NOMO-1 treated with DMSO at 0.1 percent for 48 hours (cell line): ENCODE measurements around the gene RPLP2.

ENCODE experiments used
- DNase-seq: peaks from one replicate; lab custom pipeline; 2025; ENCODE audit not compliant: unreplicated experiment; lab: John Stamatoyannopoulos, UW

Gene RPLP2

DNA sequence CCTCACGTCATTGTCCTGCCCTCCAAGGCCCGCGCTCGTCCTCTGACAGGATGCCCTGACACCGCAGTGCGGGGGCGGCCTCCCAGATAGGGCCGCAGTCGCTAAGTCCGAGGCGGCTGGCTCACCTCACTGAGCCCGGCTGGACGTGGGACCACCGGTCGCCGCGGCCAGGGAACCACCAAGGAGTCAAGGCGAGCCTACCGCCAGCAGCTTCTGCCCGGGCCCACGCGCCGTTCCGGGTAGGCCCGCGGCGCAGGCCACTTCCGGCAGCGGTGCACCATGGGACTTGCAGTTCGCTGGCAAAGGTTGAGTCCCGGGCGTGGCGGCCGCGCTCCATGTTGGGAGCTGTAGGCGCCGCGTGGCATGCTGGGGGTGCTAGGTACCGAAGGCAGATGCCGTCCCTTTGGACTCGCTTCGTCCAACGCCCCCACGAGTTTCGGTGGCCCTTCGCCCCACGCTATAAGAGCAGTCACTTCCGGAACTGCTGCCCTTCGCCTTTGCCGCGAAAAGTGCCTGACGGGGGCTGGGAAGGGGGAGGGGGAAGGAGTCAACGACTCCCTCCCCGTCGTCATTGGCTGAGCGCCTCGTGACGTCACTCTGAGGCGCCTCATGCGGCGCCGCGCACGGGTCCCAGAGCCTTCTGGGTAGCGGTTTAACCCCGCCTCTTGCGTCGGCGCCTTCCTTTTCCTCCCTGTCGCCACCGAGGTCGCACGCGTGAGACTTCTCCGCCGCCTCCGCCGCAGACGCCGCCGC is at the start of gene RPLP2:
RPLP2 (plus strand) TSS at position 681 of the 753 bp plus-strand sequence. CDS start 268 bp downstream, outside the sequence.
- DNase-seq: peak; percentile 92

- no peak for DNase-seq
These were observed 49.5 kb upstream of the RPLP2 start for GRCh38 chr11:760236-760635.

DNA sequence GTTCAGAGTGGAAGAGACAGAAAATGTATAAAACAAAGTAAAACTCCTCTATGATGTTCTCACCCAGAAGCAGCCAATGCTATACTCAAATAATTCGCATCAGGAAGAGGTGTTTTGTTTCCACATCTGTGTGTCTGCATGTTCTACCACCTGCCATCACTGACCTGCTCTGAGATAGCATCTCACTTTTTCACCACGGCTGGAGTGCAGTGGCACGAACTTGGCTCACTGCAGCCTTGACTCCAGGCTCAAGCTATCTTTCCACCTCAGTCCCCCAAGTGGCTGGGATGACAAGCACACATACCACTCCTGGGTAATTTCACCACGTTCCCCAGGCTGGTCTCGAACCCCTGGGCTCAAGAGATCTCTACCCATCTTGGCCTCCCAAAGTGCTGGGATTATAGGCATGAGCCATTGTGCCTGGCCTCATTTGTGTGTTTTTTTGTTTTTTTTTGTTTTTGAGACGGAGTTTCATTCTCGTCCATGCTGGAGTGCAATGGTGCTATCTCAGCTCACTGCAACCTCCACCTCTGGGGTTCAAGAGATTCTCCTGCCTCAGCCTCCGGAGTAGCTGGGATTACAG is 48.1 kb upstream of the RPLP2 start:
- DNase-seq: no peak

- peak; percentile 49 for DNase-seq
These were observed 47.2 kb upstream of the RPLP2 start for GRCh38 chr11:762421-763072.

- DNase-seq: no peak
These were observed 46.7 kb upstream of the RPLP2 start for GRCh38 chr11:763073-763463.

DNA sequence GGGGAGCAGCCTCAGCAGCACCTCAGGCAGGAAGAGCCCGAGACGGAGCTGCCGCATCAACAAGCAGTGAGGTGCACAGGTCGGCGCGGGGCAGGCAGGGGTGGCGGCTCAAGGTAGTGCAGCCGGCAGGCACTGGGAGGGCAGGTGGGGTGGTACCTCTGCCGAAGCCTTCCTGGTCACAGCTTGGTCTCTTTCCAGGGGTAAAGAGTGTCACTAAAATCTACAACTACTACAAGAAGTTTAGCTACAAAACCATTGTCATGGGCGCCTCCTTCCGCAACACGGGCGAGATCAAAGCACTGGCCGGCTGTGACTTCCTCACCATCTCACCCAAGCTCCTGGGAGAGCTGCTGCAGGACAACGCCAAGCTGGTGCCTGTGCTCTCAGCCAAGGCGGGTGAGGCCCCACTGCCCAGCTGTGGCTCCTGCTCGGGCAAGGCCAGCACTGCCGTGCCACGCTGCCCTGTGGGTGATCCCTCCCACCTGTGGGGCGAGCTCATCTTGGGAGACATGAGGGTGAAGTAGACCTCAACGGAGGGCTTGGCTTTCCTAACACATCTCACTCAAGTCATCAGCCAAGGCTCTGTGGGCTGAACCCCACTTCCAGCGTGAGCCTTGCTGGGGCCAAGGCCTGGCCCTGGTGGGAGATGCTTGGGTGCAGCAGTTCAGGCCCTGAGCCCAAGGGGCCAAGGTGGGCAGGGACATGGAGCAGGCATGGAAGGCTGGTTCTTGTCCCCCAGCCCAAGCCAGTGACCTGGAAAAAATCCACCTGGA is 46.0 kb upstream of the RPLP2 start:
- no peak for DNase-seq

GRCh38 chr11:764322-765024 is 45.3 kb upstream of the RPLP2 start:
- DNase-seq: no peak

- DNase-seq: peak; percentile 38
These were observed 44.6 kb upstream of the RPLP2 start for GRCh38 chr11:765025-765801.

DNA sequence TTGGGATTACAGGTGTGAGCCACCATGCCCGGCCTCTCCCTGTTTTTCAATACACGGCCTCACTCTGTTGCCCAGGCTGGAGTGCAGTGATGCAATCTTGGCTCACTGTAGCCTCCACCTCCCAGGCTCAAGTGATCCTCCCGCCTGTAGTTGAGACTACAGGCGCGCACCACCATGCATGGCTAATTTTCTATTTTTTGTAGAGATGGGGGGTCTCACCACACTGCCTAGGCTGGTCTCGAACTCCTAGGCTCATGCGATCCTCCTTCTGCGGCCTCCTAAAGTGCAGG is 44.0 kb upstream of the RPLP2 start:
- no peak for DNase-seq

DNA sequence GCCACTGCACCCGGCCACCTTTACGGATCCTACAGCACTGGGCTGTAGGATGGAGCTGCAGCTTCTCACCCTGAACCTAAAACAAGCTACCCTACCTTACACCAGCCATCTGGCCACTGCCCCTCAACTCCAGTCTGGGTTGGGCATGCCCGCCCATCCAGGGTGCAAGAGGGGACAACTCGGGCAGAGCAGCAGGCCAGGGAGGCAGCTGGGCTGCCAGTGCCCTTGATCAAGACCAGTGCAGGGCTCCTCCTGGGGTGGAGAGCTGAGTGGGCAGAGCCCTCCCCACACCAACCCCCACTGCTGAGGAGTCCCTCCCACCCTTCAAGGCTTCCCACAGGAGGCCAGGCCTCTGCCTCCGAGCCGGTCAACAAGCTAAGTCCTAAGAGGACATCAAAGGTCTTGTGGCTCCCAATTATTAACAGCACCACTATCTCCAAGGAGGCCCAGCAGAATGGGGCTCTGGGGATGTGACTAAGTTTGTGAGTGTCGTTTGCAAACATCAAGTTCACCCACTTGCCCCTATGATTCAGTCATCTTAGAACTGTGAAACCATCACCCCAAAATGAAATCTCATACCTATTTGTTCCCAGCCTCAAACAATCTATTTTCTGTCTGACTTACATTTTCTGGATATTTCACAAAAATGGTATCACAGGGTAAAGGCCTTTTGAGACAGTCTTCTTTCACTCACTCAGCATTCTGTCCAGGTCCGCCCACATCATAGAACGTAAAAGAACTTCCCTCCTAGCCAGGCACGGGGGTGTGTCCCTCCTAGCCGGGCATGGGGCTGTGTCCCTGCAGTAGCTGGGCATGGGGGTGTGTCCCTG is 43.4 kb upstream of the RPLP2 start:
- no peak for DNase-seq

DNA sequence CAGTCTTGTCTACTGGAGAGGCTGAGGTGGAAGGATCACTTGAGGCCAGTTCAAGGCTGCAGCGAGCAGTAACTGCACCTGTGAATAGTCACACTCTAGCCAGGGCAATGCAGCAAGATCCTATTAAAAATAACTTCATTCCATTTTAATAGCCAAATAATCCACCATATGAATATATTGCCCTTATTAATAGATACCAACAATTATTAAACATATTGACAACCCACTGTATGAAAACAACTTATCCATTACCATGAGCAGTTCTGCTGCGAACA is 42.9 kb upstream of the RPLP2 start:
- no peak for DNase-seq

DNA sequence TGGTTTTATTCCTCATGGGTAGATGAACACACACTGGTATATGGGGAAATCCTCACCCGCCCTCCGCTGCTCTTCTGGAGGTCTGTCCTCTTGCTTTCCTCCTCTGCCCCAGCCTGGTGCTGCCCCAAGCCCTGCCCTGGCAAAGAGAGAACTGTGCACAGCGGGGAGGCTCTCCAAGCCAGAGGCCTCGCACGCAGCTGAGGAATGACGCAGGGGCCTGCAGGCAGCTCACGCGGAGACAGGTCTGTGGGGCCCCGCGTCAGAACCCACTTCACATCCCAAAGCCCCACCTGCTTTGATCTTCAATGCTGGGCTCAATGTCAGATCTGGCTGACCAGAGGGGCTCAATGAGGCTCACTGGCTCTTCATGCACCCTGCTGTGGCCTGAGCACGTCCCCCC is 42.5 kb upstream of the RPLP2 start:
- no peak for DNase-seq

GRCh38 chr11:769887-770641 is 39.7 kb upstream of the RPLP2 start:
- DNase-seq: no peak

- no peak for DNase-seq
These were observed 38.8 kb upstream of the RPLP2 start for GRCh38 chr11:770642-771616.

DNA sequence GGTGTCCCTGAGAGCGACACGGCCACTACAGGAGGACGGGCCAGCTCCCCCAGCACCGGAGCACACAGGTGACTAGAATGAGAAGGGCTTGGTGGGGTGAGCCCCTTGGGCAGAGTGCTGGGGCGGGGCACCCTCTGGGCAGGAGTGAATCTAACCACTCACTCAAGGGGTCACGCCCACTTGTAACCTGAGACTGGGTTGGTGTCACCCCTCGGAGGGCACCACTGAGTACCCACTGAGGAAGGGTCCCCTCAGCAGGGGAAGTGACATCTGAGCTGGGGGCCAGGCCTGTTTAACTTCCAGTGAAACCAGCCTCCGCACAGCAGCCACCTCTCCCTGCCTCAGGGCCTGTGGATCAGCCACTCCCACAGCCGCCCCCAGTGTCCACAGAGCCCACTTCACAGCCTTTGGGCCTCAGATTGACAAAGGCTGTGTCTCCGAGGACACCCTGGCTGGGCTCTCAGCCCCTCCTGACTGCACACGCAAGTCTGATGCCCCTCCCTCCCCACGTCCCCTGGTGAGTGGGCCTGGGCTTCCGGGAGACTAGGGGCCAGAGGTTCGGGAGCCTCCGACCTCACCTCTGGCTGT is 38.1 kb upstream of the RPLP2 start:
- no peak for DNase-seq

DNA sequence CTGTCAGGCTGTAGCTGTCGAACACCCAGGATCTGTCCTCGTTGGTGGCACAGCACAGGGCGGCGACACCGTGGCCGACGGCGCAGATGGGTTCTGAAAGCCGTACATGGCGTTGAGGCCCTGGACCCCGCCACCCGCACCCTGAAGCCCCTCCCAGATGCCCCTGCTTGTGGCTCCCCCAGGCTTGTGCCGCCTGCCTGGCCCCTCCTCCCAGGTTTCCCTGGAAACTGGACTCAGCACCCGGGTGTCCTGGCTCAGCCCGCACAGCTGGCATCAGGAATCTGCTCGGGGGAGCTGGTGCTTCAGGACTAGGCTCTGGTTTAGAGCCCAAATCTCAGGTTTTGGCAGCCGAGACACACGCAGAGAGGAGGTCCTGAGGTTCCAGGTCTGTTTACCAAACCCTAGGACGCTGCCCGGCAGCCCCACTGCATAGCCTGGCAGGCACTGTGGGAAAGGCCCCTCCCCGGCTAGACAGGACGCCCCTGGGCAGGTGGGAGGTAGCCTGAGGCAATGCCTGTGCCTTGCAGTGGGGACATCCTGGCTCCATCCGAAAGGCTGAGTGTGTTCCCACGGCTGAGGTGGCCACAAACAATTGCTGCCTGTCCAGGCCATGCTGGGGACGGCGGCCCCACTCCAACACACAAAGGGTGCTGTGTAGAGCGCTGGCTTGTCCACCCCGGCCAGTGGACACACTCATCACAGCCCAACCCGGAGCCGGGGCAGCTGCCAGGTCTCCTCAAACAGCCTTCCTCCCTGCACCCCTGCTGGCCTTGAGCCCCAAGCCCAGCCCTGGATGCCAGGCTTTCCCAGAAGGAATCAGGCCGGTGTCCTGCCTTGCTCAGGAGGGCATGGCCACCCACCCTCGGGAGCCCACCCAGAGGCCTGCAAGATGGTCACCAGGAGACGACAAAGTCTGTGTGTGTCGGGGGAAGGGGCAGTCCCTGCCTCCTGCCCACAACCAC is 37.1 kb upstream of the RPLP2 start:
- DNase-seq: no peak
